OCI-LY7 (cell line): Measurements from ENCODE around the gene OCRL.

Experiments used
- CTCF ChIP-seq: fragments of 200-600 bp; sonication (generic); conservative IDR thresholded peaks from 2 replicates; pipeline ENCODE4 v1.5.1; 2014; ENCODE audit warnings: mild to moderate bottlenecking, antibody characterized with exemption, low read length, moderate library complexity, mixed read lengths
- EZH2phosphoT487 ChIP-seq: fragments of 200-600 bp; sonication (generic); IDR thresholded peaks from 2 replicates; pipeline ENCODE4 v1.6.1; 2018; ENCODE audit warnings: low read depth, borderline replicate concordance, mild to moderate bottlenecking, mixed run types, antibody characterized with exemption, low read length, moderate library complexity, mixed read lengths

DNA sequence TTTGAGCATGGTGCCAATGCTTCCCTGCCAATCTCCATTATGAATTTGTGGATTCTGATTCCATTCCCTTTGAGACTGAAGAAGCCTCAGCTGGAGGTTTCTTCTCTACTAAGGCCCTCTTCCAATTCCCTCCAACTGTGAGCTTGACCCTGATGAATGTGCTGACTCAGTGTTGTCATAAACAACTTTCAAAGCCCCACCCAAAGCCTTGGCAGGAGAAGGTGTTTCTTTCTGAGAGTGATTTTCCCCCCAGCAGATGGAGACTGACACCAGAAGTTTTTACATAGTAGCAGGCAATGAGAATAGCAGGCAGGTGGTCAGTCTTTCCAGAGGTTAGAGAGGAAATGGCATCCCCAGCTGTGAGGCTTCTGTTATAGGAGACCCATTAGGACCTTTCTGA, 53.1 kb downstream of the OCRL start:
- TF ChIP-seq CTCF (no peak), EZH2phosphoT487 (no peak)
